Central memory CD8-positive, alpha-beta T cell (primary cell): ENCODE data around the gene MACROD2.

ENCODE experiments used
- ATAC-seq: fragments of 150-1000 bp; cut with Tn5 transposase; replicated peaks from 2 replicates; pipeline ENCODE4 v1.10.0; 2022; ENCODE audit warnings: mild to moderate bottlenecking, moderate FRiP score, moderate number of reproducible peaks; ENCODE audit not compliant: poor library complexity, severe bottlenecking; ENCODE audit errors: extremely low read depth
- DNase-seq, 2 donors: peaks; one replicate each; pipeline ENCODE4 v3.0.0; 2021; ENCODE audit warnings: low spot score in 2 of 2
- H3K27ac Mint-ChIP-seq: one replicate; pipeline ENCODE4 v1.8.0; 2022; ENCODE audit warnings: low read depth, mild to moderate bottlenecking, moderate library complexity, mixed read lengths
- H3K27me3 Mint-ChIP-seq: one replicate; pipeline ENCODE4 v1.8.0; 2022; ENCODE audit warnings: mixed read lengths
- H3K36me3 Mint-ChIP-seq: one replicate; pipeline ENCODE4 v1.8.0; 2022; ENCODE audit warnings: mild to moderate bottlenecking, moderate library complexity, mixed read lengths; ENCODE audit not compliant: insufficient read depth
- H3K4me1 Mint-ChIP-seq: one replicate; pipeline ENCODE4 v1.8.0; 2022; ENCODE audit warnings: mixed read lengths
- H3K4me3 Mint-ChIP-seq: one replicate; pipeline ENCODE4 v1.8.0; 2022; ENCODE audit warnings: mild to moderate bottlenecking, moderate library complexity, mixed read lengths
- H3K9me3 Mint-ChIP-seq: one replicate; pipeline ENCODE4 v1.8.0; 2022; ENCODE audit warnings: mixed read lengths

Gene MACROD2

GRCh38 chr20:14717134-14717999 lies 722.1 kb downstream of the MACROD2 start:
- DNase-seq: no peak
- ATAC-seq: no peak
- Mint-ChIP-seq H3K4me3 (no peak overlapping the region), H3K27me3 (no peaks in the 10 kb centered on the region), H3K27ac (no peak overlapping the region), H3K4me1 (no peaks in the 10 kb centered on the region), H3K9me3 (peaks cover 17% of the 10 kb centered on the region), H3K36me3 (no peaks in the 10 kb centered on the region)

GRCh38 chr20:14720251-14720650 lies 724.9 kb downstream of the MACROD2 start:
- no peaks in the 10 kb centered on the region for H3K27me3 Mint-ChIP-seq
- H3K27ac Mint-ChIP-seq: no peak overlapping the region
- peaks cover 9% of the 10 kb centered on the region for H3K9me3 Mint-ChIP-seq
- DNase-seq (no peak), ATAC-seq (no peak)
- H3K4me3 Mint-ChIP-seq: no peak overlapping the region
- H3K4me1 Mint-ChIP-seq: no peaks in the 10 kb centered on the region
- H3K36me3 Mint-ChIP-seq: no peaks in the 10 kb centered on the region

GRCh38 chr20:14721926-14722452 lies 726.7 kb downstream of the MACROD2 start:
- DNase-seq (no peak), ATAC-seq (no peak)
- H3K4me1 Mint-ChIP-seq: no peaks in the 10 kb centered on the region
- H3K9me3 Mint-ChIP-seq: peaks cover 12% of the 10 kb centered on the region
- H3K36me3 Mint-ChIP-seq: no peaks in the 10 kb centered on the region
- no peaks in the 10 kb centered on the region for H3K27me3 Mint-ChIP-seq
- no peak overlapping the region for H3K27ac Mint-ChIP-seq
- H3K4me3 Mint-ChIP-seq: no peak overlapping the region

GRCh38 chr20:14723614-14724013 lies 728.3 kb downstream of the MACROD2 start:
- no peak for ATAC-seq
- DNase-seq: no peak
- Mint-ChIP-seq H3K27ac (no peak overlapping the region), H3K4me3 (no peak overlapping the region), H3K4me1 (no peaks in the 10 kb centered on the region), H3K36me3 (no peaks in the 10 kb centered on the region), H3K27me3 (no peaks in the 10 kb centered on the region), H3K9me3 (peaks cover 12% of the 10 kb centered on the region)

GRCh38 chr20:14724036-14724435 lies 728.7 kb downstream of the MACROD2 start:
- peaks cover 12% of the 10 kb centered on the region for H3K9me3 Mint-ChIP-seq

GRCh38 chr20:14724468-14724867 lies 729.2 kb downstream of the MACROD2 start:
- no peak overlapping the region for H3K27ac Mint-ChIP-seq
- H3K4me3 Mint-ChIP-seq: no peak overlapping the region
- ATAC-seq: no peak
- peaks cover 12% of the 10 kb centered on the region for H3K9me3 Mint-ChIP-seq
- no peak for DNase-seq
- no peaks in the 10 kb centered on the region for H3K36me3 Mint-ChIP-seq
- no peaks in the 10 kb centered on the region for H3K27me3 Mint-ChIP-seq
- no peaks in the 10 kb centered on the region for H3K4me1 Mint-ChIP-seq

More at GRCh38 chr20:14724036-14724435, 728.7 kb downstream of the MACROD2 start:
- Mint-ChIP-seq H3K4me1 (no peaks in the 10 kb centered on the region), H3K27me3 (no peaks in the 10 kb centered on the region), H3K4me3 (no peak overlapping the region), H3K27ac (no peak overlapping the region), H3K36me3 (no peaks in the 10 kb centered on the region)
- DNase-seq (no peak), ATAC-seq (no peak)

- Mint-ChIP-seq H3K9me3 (peaks cover 12% of the 10 kb centered on the region), H3K27ac (no peak overlapping the region), H3K36me3 (no peaks in the 10 kb centered on the region), H3K4me3 (no peak overlapping the region), H3K4me1 (no peaks in the 10 kb centered on the region), H3K27me3 (no peaks in the 10 kb centered on the region)
- no peak for ATAC-seq
- DNase-seq: no peak
Observed at GRCh38 chr20:14726591-14726990, 731.3 kb downstream of the MACROD2 start.

- H3K27me3 Mint-ChIP-seq: no peaks in the 10 kb centered on the region
- H3K36me3 Mint-ChIP-seq: no peaks in the 10 kb centered on the region
- ATAC-seq (no peak), DNase-seq (no peak)
- H3K4me1 Mint-ChIP-seq: no peaks in the 10 kb centered on the region
- H3K27ac Mint-ChIP-seq: no peak overlapping the region
- peaks cover 12% of the 10 kb centered on the region for H3K9me3 Mint-ChIP-seq
- no peak overlapping the region for H3K4me3 Mint-ChIP-seq
Observed at GRCh38 chr20:14727485-14728150, 732.3 kb downstream of the MACROD2 start.

GRCh38 chr20:14729390-14729789 lies 734.1 kb downstream of the MACROD2 start:
- no peak for ATAC-seq
- Mint-ChIP-seq H3K4me1 (no peaks in the 10 kb centered on the region), H3K4me3 (no peak overlapping the region), H3K9me3 (peaks cover 11% of the 10 kb centered on the region), H3K27me3 (no peaks in the 10 kb centered on the region), H3K27ac (no peak overlapping the region), H3K36me3 (no peaks in the 10 kb centered on the region)
- no peak for DNase-seq

GRCh38 chr20:14732343-14732742 lies 737.0 kb downstream of the MACROD2 start:
- Mint-ChIP-seq H3K36me3 (peaks cover 3% of the 10 kb centered on the region), H3K9me3 (no peaks in the 10 kb centered on the region), H3K27me3 (no peaks in the 10 kb centered on the region), H3K27ac (no peak overlapping the region), H3K4me3 (no peak overlapping the region), H3K4me1 (no peaks in the 10 kb centered on the region)
- ATAC-seq (no peak), DNase-seq (no peak)

GRCh38 chr20:14732996-14733395 lies 737.7 kb downstream of the MACROD2 start:
- no peak overlapping the region for H3K4me3 Mint-ChIP-seq
- DNase-seq (no peak), ATAC-seq (no peak)
- peaks cover 3% of the 10 kb centered on the region for H3K36me3 Mint-ChIP-seq
- H3K27me3 Mint-ChIP-seq: no peaks in the 10 kb centered on the region
- H3K4me1 Mint-ChIP-seq: no peaks in the 10 kb centered on the region
- no peak overlapping the region for H3K27ac Mint-ChIP-seq
- no peaks in the 10 kb centered on the region for H3K9me3 Mint-ChIP-seq

- Mint-ChIP-seq H3K27me3 (no peaks in the 10 kb centered on the region), H3K27ac (no peak overlapping the region), H3K9me3 (peaks cover 8% of the 10 kb centered on the region), H3K4me1 (no peaks in the 10 kb centered on the region), H3K36me3 (peaks cover 3% of the 10 kb centered on the region), H3K4me3 (no peak overlapping the region)
- ATAC-seq (no peak), DNase-seq (no peak)
Observed at GRCh38 chr20:14740380-14740779, 745.1 kb downstream of the MACROD2 start.

- Mint-ChIP-seq H3K36me3 (peaks cover 3% of the 10 kb centered on the region), H3K4me3 (no peak overlapping the region), H3K9me3 (peaks cover 8% of the 10 kb centered on the region), H3K4me1 (no peaks in the 10 kb centered on the region), H3K27me3 (no peaks in the 10 kb centered on the region), H3K27ac (no peak overlapping the region)
- no peak for ATAC-seq
- DNase-seq: no peak
Observed at GRCh38 chr20:14741616-14742015, 746.3 kb downstream of the MACROD2 start.
